ENCODE data around the gene OPCML.

Gene OPCML

GRCh38 chr11:132818951-132819350 lies 713.4 kb downstream of the OPCML start:
- DNase-seq, result no peak

DNA sequence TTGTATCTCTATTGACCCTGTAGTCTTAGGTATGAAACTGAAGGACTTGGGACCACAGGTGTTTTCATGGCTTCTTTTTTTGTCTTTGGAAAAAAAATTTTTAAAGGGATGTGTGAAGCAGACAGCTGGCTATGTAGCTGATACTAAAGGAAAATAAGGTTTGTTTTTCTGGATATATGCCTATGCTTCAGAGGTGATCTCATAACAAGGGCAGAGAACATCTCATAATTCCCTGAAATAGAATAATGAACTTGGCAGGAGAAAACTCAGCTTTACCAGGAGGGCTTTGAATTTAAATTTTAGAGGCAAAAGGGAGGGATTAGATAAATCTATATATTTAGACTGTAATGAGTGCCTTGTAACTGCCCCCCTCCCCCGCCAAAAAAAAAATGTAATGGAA lies 714.9 kb downstream of the OPCML start:
- DNase-seq, result no peak

DNA sequence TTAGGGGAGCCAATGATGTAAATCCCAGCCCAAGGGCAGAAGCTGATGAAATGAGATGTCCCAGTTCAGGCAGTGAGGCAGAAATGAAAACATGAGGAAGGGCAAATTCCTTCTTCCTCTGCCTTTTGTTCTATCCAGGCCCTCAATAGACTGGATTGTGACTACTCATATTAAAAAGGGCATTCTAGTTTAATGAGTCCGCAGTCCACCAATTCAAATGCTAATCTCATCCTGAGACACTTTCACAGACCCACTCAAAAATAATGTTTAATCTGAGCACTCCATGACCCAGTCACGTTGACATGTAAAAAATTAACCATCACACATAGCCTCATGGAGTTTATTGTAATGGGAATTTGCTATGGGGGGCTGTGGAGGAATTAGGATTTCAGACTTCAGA lies 717.9 kb downstream of the OPCML start:
- DNase-seq, result no peak

DNA sequence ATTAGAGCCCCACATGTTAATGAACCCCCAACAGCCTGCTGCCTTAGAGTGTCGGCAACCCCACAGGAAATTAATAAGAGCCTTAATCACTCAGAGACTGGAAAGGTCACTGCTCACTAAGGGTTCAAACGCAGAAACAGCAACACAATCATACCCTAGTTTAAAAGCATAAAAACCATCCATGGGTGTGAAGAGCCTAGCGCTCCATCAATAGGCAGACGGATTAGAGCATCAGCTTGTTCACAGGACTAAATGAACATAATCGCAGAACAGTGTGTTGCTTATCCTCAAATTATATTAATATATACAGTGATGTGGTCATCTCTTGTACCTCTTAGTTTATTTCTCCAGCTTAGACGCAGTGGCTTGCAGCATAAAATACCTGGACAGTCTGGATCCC lies 720.7 kb downstream of the OPCML start:
- no peak for DNase-seq

DNA sequence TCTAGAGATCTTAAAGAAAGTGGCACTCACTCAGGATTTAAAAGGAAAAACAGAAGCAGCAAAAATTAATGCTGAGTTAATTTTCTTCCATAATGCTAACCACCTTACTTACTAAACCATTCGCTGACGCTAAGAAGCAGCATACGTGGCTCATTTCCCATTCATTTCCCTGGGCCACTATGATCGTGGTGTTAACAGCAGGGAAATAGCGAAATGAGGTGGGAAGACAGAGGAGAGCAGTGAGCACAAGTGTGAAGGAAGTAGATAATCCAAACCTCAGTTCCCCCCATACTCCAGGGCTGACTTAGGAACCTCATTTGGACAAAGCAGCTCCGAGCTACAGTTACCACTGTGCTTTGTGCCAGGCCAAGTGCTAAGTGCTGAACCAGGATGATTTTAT lies 723.2 kb downstream of the OPCML start:
- DNase-seq, result no peak

DNA sequence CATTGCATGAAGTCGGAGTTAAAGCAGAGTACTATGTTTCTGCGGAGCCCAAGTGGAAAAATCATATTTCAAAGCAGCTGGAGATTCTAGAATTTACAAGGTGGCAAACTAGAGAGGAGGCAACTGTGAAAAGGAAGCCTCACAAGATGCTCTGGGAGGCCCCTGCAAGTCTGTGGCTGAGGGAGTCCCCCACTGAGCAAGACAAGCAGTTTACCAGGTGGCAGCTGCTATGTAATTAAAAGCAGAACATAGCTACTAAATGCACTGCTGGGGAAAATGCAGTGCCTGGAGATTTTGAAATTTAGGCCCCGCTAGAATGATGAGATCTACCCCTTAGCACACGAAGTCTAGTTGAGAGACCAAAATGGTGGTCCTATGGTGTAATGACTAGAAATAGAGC lies 728.0 kb downstream of the OPCML start:
- DNase-seq, result no peak

DNA sequence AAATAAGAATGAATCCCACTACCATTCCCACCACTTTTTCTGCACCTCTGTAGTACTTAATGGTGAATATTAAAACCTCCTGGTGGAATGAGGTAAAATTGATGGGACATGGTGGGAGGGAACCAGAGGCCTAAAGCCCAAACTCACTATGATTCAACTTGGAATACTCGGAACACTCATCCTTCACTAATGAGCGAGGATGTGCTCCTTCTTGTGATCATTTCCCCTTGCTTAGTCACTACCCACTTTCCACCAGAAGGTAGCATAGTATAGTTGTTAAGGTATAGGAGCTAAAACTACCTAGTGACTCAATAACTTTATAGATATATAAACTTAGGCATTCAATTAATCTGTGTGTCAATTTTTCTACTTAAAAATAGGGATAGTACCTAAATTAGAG lies 728.9 kb downstream of the OPCML start:
- DNase-seq, result no peak

- DNase-seq, result no peak
Observed at GRCh38 chr11:132802947-132803346, 729.4 kb downstream of the OPCML start.

- no peak for DNase-seq
Observed at GRCh38 chr11:132793831-132794230, 738.5 kb downstream of the OPCML start.

GRCh38 chr11:132792341-132793140 lies 739.8 kb downstream of the OPCML start:
- no peak for DNase-seq

GRCh38 chr11:132790971-132791370 lies 741.3 kb downstream of the OPCML start:
- DNase-seq, result no peak

DNA sequence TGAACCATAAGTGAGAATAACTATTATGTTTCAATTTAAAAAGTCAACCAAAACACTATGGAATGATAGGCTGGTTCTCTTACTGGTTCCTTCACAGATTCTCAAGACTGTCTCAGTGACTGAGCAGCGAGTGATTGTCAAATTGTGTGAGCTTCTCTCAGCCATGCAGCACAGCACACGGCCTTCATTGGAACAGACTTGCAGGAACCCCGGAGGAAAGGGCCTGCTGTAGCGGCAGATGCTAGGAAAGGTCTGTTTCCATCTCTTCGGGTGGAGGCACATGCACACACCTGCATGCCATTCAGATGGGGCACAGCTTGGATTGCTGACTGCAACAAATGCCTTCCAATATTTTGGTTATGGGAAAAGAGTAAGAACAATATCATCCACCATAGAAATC lies 741.8 kb downstream of the OPCML start:
- no peak for DNase-seq

- DNase-seq, result no peak
Observed at GRCh38 chr11:132788816-132789325, 743.4 kb downstream of the OPCML start.

GRCh38 chr11:132785878-132786277 lies 746.4 kb downstream of the OPCML start:
- DNase-seq, result no peak

DNA sequence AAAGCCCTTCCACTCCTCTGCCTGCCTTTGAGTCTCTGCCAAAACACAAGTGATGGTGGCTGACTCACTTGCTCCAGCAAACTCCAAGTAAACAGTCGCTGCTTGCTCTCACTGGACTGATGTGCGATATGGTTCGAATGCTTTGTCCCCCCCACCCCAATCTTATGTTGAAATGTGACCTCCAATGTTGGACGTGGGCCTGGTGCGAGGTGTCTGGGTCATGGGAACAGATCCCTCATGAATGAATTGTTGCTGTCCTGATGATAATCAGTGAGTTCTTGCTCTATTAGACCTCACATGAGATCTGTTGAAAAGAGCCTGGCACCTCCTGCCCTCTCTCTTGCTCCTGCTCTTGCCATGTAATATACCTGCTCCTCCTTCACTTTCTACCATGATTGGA lies 747.9 kb downstream of the OPCML start:
- no peak for DNase-seq

DNA sequence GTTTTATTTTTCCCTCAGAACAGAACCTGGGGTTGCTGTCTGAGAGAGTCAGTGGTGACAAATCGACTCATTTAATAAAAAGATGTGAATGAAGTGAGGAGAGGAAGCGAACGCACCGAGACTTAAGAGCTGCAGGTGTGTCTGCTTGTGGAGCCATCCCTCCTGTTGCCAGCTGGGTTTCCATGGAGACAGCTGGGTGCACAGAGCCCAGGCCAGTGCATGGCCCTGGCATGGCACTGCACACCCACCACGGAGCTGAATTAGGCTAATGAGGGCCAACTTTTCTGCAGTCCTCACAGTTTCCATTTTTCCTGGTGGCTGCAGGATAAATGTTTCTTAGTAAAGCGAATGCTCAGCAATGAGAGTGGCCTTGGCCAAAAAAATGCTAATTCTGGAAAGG lies 750.2 kb downstream of the OPCML start:
- no peak for DNase-seq

DNA sequence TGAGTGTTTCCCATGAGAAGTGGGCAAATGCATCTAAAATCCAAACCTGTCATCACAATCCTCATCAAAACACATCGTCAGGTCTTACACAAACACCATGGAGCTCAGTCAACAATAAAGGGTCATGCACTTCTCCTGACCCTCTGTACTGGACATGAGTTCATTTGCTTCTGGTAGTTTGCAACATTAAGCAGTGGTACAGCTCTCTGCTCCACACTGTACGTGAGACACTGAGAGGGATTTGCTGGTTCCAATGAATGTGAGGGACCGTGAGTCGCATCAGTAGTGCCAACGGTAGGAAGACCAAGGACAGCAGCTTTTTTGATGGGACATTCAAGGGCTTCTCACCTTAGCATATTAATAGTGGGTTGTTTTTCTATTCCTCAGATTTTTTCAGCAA lies 752.3 kb downstream of the OPCML start:
- no peak for DNase-seq

- no peak for DNase-seq
Observed at GRCh38 chr11:132779497-132779896, 752.8 kb downstream of the OPCML start.

DNA sequence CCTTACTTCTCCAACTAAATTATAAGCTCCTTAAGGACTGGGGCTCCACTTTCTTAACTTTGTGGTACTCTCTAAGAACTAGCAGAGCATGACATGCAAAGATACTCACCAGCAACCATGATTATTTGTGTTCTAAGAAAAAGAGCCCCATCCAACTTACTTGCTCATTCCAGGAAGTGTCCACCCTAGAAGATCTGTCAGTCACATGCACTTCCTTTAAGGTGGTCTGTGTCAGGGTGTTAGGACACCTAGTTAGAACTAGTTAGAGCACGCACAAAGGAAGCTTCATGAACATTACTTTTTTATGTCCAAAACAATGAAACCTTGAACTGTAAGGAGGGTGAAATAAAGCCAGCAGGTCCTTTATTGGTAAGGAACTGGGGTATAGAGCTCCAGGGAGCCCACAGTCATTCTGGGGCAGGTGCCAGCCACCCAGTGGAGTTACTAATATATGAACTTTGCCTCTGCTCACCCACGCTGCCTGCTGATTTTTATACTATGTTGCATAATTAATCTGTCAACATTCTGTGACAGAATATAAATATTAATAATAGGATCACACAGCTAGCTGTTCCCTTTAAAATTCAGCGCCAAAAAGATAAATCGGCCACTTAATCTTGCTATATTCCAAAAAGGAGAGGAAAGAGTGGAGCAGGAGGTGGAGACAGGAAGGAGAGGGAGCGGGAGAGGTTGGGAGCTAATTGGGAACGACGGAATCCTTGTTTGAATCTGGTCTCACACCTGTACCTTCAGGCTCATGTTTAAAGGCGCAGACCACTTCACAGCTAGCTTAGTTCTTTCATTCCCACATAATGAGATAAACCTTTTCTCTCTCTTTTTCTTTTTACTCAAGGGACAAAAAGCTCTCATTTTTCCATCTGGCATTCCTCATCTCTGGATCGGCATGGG lies 755.0 kb downstream of the OPCML start:
- DNase-seq, result no peak

GRCh38 chr11:132773751-132774150 lies 758.5 kb downstream of the OPCML start:
- no peak for DNase-seq

DNA sequence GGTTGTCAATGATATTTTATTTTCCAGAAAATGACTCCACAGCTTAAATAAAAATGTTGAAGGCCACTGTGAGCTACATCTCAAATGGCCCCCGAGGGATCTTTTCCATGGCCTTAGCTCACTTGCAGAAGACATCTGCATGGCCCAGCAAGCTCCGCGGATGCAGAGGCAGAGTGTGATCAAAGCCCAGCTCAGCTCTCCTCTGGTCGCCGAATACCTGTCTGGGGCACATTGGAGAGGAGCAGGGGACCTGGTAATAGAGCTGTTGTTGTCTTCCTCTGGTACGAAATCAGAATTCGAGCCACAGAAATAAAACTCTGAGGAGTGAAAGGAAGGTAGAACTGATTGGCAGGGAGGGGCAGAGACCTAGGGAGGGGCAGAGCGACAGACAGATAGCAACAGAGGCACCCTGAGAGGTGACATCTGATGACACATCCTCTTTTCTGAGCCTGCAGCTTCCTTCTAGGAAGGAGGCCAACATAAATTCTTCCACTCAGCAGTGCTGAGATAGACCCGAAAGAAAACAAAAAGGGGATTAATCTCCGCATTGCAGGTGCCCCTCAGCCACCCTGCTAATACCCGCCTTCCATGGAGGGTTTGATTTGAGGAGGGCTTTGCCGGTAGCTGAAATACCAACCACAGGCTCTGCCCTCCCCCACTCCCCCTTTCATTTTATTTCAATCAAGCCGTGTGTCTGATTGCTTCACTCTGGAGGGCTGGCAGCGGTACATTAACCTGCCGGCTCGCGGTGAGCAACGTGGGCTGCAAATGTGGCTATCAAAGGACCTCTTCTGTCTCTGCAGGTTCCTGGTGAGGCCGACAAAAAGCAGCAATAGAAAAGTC lies 759.4 kb downstream of the OPCML start:
- DNase-seq, result no peak

- DNase-seq, result no peak
Observed at GRCh38 chr11:132771746-132772145, 760.6 kb downstream of the OPCML start.

Measured in NCI-H446 (cell line).